IPS DF 4.7 (cell line): ENCODE results near the gene SLC16A2.

ENCODE experiments used
- DNase-seq: peaks from one replicate; pipeline ENCODE4 v3.0.0-alpha.2; 2013; ENCODE audit warnings: low spot score; ENCODE audit errors: extremely low read depth

SLC16A2 gene

GRCh38 chrX:74421036-74421739 lies at the start of gene SLC16A2:
Gene SLC16A2, plus strand, starts transcription at chrX:74421493. Its CDS starts 145 bp downstream, at chrX:74421638.
- no peak for DNase-seq

GRCh38 chrX:74372272-74372671 lies 49.0 kb upstream of the SLC16A2 start:
- no peak for DNase-seq

GRCh38 chrX:74377282-74377681 lies 44.0 kb upstream of the SLC16A2 start:
- DNase-seq: no peak

GRCh38 chrX:74382613-74383012 lies 38.7 kb upstream of the SLC16A2 start:
- peak; percentile 30 for DNase-seq

GRCh38 chrX:74383611-74384010 lies 37.7 kb upstream of the SLC16A2 start:
- DNase-seq: no peak

GRCh38 chrX:74389016-74389722 lies 32.1 kb upstream of the SLC16A2 start:
- no peak for DNase-seq

GRCh38 chrX:74395556-74395955 lies 25.7 kb upstream of the SLC16A2 start:
- no peak for DNase-seq

GRCh38 chrX:74405973-74406489 lies 15.3 kb upstream of the SLC16A2 start:
- DNase-seq: no peak

- DNase-seq: no peak
Measured at GRCh38 chrX:74408304-74408703, 13.0 kb upstream of the SLC16A2 start.

GRCh38 chrX:74419864-74420195 lies 1.5 kb upstream of the SLC16A2 start:
- DNase-seq: no peak

GRCh38 chrX:74420196-74421035 lies 877 bp upstream of the SLC16A2 start:
- DNase-seq: no peak

- no peak for DNase-seq
Measured at GRCh38 chrX:74421740-74422352, 553 bp downstream of the SLC16A2 start.

- no peak for DNase-seq
Measured at GRCh38 chrX:74422576-74423288, 1.4 kb downstream of the SLC16A2 start.

GRCh38 chrX:74423289-74423998 lies 2.2 kb downstream of the SLC16A2 start:
- DNase-seq: no peak

GRCh38 chrX:74426071-74426470 lies 4.8 kb downstream of the SLC16A2 start:
- no peak for DNase-seq

- no peak for DNase-seq
Measured at GRCh38 chrX:74426615-74427014, 5.3 kb downstream of the SLC16A2 start.

- DNase-seq: no peak
Measured at GRCh38 chrX:74431797-74432196, 10.5 kb downstream of the SLC16A2 start.

GRCh38 chrX:74434336-74434735 lies 13.0 kb downstream of the SLC16A2 start:
- no peak for DNase-seq

GRCh38 chrX:74437530-74437929 lies 16.2 kb downstream of the SLC16A2 start:
- DNase-seq: no peak

- DNase-seq: no peak
Measured at GRCh38 chrX:74438764-74439163, 17.5 kb downstream of the SLC16A2 start.
